ENCODE measurements around the gene LPCAT3. TPM values are rescaled to one million over a fixed set of nuclear protein-coding genes. Genes with fewer than 3 reads are reported as not detected.

LPCAT3 gene
- total RNA-seq, 1 donor from 2014 or later, result 37.4 TPM

DNA sequence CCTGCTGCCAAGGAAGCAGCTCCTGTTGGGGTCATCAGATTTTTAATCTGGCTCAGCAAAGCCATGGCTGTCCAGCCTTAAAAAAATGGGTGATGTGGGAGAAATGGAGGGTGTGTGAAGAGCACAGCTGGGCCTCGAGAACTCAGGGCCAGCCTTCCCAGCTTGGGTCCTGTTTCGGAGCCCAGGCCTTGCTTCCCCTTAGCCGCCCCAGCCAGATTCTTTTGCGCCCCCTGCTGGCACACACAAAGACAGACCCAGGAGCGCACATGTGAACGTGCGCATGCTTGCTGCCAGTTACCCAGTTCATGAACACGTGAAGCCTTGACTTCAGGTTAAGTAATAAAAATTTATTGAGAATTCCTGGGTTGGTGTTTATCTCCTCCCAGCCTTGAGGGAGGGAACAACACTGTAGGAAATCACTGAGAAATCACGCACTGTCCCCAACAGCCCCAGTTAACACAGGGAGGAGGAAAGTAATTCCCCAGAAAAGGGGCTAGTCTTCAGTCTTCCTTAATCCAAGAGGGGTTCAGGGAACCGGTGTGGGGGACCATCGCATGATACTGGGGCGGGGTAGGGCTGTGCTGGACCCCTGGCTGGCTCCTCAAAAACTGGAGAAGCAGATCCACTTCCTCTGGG, 53.1 kb downstream of the LPCAT3 start:
- intact Hi-C loops (cut with micrococcal nuclease), result loop anchor here (1.0 kb wide), 4 partner anchors 15 to 96 kb away; partner anchors contain the start of gene C12orf57

DNA sequence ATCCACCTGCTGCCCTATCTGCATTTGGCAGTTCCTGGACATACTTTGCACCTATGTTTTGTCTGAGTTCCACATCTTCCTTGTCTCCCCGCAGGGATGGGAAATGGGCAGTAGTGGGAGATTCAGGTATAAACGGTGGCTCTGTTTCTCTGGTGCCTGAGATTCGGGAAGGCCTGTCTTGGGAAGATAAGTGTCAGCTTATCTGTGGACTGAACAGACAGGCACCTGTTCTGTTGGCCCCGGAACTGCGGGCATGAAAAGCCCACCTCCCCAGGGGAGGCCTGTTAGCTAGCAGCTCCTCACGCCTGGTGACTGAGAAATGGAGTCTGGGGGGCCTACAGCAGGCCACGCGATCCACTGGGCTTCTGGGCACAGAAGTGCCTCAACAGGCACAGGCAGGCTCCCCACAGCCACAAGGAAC, 53.7 kb downstream of the LPCAT3 start:
- intact Hi-C loops (cut with micrococcal nuclease), result loop anchor here (1.0 kb wide), 4 partner anchors 14 to 95 kb away; partner anchors contain the start of gene C12orf57

DNA sequence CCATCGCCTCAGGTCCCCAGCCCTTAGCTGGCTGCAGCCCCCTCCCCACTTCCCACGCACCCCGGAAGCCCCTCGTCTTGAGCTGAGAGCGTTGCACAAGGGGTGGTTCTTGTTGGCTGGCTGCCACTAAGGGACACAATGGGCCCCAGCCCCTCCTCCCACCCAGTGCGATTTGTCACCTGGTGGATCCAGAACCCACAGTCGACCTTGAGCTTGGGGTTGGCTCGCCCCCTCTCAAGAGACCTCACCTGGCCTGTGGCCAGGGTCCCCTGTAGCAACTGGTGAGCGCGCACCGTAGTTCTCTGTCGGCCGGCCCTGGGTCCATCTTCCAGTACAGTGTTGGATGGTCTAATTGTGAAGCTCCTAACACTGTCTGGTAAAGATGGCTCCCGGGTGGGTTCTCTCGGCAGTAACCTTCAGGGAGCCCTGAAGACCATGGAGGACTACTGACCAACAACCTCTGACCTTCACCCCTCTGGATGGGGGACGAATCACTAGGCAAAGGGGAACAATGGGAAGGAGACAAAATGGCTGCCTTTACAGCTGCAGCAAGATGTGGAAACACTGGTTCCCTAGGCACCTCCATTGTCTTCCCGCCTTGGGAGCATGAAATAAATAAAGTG, 54.4 kb downstream of the LPCAT3 start:
- intact Hi-C loops (cut with micrococcal nuclease), result no loop called here

DNA sequence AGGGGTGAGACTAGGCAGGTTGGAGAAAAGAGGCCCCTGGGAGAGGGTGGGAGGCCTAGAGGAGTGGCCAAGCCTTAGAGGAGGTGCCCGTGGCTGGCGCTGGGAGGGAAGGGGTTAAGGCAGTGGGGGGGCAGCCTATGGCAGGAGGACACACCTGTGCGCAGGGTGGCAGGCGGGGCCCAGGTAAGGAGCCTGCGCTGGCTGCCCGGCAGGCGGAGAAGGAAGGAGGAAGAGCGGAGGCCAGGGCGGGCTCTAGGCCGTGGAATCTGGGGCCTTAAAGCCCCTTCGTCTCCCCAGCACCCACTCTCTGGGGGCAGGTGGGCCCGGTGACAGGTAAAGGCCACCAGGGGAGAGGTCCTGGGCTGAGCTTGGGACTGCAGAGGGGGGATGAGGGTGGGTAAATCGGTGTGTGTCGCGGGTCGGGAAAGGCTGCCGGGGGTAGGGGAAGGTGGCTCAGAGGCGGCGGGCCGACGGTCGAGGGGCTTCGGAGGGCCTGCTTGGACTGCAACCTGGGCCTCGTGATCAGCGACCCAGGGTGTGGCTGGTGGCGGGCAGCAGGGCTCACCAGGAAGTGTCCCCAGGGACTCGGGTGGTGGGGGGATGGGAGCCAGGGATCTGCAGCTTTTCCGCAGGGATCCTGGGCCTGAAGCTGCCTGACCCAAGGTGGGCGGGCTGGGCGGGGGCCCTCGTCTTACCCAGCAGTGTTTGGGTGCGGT, 55.1 kb downstream of the LPCAT3 start:
- intact Hi-C loops (cut with micrococcal nuclease), result no loop called here

DNA sequence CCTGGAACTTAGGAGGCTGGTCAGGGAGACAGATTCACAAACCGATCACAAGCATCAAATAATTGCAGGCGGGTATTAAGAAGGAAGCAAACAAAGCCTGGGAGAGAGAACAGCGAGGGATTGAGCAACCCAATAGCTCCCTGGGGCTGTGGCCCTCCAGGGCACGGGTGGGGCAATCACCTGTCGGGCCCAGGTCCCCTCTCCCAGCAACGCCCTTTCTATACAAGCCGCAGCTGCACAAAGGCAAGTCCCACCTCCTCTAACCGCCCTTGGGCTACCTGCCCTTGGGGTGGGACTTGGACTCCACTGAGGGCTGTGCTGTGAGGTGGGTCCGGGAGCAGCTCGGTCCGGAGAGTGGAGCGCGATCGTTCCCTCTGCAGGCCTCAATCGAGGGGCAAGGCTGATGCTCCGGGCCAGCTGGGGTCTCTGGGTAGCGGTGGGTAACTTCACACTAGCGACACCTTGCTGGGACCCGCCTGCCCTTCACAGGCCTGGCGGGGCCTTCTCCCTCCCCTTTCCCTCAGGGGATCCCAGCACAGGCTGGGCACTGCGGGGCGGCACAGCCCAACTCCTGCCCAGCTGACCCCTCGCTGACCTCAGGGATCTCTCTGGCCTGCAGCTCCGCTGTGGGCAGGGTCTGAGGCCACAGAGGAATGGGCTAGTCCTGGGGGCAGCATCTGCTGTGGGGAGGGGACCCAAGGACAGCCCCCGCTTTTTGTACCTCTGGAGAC, 55.8 kb downstream of the LPCAT3 start:
- intact Hi-C loops (cut with micrococcal nuclease), result no loop called here

DNA sequence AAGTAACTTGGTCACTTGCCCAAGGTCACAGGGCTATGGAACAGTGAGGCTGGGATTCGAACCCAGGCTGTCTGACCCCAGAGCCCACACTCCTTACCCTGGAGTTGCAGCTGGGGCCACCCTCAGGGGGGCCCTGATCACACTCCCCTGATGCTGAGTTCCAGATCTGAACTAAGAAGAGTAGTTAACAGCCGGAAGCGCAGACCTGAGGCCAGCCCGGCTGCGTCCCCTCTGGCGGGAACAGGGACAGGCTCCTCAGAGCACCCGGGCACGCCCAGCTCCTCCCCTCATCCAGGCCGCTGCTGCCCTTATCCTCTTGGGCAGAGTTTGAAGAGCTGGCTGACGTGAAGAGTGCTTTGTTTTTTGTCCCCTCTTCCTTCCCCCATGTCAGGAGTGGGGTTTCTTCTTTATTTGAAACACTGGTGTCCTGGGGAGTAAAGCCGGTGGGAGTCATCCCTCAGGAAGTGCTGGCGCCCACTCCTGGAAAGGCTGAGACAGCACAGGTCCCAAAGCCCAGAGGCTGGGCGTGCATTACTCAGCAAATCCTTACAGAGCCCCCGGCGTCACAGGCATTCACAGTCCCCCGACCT, 56.5 kb downstream of the LPCAT3 start:
- intact Hi-C loops (cut with micrococcal nuclease), result loop anchor here (1.0 kb wide), 4 partner anchors 9 to 37 kb away; partner anchors contain the start of genes C12orf57, EMG1 and PHB2

DNA sequence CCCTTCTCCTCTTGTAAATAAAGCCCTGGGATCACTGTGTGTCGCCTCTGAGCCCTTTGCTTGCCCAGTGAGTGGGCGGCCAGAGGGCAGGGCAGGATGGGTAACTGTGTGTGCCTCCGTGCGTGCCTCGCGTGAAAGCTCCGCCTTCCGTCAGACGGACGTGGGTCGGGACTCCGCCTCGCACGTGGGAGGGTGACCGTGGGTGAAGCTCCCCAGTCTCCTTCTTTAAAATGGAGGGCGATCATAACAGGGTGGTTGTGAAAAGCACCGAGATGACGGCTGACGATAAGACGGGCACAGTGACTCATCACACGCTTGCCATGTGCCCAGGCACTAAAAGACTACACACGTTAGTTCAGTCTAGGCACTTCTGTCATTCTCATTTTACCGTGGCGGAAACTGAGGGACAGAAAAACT, 57.0 kb downstream of the LPCAT3 start:
- intact Hi-C loops (cut with micrococcal nuclease), result loop anchor here (1.0 kb wide), 4 partner anchors 9 to 37 kb away; partner anchors contain the start of genes C12orf57, EMG1 and PHB2

DNA sequence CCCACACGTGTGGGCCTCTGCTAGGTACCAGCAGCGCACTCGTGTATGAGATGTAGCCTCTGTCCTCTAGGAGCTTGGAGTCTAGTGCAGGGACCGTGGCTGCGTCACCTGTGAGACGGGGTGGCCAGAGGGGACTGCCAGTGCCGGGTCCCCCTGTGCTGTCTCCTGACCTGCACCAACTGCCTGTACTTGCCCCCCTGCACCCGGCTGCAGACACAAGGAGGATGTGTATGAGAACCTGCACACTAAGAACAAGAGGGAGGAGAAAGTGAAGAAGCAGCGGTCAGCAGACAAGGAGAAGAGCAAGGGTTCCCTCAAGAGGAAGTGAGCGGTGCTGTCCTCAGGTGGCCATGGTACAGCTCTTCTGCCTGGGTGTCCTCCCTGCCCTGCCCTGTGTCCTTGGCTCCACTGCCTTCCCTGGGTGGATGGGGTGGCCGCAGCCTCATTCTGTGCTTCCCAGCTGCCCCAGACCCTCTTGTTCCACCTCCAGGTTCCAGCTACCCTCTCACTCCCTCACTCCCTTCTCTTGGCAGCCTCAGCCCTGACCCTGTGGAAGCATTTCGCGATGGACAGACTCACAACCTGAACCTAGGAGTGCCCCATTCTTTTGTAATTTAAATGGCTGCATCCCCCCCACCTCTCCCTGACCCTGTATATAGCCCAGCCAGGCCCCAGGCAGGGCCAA, 57.5 kb downstream of the LPCAT3 start:
- intact Hi-C loops (cut with micrococcal nuclease), result loop anchor here (1.0 kb wide), 4 partner anchors 8 to 36 kb away; partner anchors contain the start of genes C12orf57, EMG1 and PHB2

DNA sequence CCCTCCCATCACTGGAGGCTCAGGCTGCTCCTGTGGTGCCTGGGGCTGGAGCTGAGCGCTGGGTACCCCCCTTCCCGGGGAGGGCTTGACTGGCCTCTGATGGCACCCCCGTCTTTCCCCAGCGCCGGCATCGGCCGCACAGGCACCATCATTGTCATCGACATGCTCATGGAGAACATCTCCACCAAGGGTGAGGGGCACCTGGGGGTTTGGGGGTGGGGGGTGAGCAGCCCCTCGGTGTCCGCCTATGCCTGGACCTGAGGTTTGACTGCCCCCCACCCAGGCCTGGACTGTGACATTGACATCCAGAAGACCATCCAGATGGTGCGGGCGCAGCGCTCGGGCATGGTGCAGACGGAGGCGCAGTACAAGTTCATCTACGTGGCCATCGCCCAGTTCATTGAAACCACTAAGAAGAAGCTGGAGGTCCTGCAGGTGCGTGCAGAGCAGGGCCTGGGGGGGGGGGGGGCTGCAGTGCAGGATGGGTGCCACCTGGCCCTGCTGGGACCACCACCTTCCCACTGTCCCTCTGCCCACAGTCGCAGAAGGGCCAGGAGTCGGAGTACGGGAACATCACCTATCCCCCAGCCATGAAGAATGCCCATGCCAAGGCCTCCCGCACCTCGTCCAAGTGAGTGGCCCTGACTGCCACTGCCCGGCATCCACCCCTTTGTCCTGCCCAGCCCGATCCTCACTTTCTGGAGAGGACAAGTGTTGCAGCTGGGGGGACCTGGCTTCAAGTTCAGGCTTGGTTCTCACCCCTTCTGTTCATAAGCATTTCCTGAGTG, 58.3 kb downstream of the LPCAT3 start:
- intact Hi-C loops (cut with micrococcal nuclease), result no loop called here

DNA sequence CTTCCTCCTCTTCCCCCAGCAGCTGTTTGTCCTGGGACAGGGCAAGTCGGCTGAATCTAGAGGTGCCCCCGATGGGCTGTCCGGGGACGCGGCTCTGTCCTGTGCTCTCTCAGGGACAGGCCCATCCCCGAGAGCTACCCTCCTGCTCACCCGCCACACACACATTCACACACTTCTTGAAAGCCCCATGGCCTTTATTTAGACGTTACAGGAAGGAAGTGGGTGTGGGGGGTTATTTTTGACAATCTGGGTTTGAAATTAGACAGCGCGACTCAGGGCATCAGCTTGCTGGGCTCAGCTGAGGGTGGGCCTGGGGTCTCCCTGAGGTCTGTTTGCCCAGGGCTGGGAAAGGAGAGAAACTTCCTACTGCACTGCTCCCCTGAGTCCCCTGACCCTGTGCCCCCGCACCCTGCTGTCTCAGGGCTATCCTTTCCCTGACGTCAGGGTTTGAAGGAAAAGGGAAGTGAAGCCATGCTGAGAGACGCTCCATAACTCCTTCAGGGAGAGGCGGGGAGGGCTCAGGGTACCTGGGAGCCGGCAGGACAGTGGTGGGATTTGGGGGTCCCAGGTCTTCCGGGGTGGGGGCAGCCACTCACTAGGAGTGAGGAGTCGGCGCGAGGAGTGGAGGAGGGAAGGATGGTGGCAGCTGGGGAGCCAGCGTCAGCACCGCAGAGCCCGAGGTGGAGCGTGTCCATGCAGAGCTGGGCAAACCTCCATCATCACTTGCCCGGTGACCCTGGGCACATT, 59.0 kb downstream of the LPCAT3 start:
- intact Hi-C loops (cut with micrococcal nuclease), result no loop called here

DNA sequence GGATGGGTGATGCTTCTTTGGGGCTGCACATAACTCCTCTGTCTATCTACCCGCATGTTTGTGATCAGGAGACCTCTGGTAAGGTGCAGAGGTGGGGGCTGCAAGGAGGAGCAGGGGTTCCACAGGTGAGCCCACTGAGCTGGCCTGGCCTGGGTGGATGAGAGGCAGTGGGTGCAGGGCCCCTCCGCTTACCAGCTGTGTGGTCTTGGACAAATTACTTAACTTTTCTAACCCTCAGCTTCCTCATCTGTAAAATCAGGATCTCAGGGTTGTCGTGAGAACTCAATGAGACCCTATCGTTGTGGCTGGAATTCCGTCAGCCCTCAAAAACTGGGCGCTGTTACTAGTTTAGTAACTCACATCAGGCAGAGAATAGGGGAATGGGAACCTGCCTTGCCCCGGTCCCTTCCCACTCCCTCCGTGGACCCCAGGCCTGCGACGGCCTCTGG, 59.6 kb downstream of the LPCAT3 start:
- intact Hi-C loops (cut with micrococcal nuclease), result no loop called here

DNA sequence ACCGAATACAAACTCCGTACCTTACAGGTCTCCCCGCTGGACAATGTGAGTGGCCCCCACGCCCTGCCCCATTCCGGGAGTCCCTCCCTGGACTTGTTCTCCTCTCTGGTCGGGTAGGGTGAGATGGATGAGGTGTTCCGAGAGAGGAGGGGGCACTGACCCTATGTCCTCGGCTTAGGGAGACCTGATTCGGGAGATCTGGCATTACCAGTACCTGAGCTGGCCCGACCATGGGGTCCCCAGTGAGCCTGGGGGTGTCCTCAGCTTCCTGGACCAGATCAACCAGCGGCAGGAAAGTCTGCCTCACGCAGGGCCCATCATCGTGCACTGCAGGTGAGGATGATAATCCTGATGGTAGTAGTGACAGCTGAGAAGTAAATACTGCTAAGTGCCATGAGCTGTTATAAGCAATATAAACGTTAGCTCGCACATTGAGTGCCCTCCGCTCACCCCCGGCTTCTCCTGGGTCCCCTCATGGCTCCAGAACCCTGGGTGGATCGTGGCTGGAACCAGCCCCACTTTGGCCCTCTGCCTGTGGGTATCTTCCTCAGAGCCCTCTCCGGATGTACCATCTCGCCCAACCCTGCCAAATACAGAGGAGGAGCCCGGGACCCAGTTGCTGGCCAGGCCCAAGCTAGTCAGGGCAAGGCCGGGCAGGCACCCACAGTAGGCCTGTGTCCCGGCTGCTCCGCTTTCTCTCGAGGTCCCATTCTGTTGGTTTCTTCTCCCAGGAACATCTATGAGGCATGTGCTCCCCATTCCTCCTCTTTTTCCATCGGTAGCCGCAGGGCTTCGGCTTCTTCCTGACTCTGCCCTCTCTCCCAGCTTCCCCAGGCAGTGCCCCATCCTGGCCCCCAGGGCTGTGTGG, 60.3 kb downstream of the LPCAT3 start:
- intact Hi-C loops (cut with micrococcal nuclease), result no loop called here

DNA sequence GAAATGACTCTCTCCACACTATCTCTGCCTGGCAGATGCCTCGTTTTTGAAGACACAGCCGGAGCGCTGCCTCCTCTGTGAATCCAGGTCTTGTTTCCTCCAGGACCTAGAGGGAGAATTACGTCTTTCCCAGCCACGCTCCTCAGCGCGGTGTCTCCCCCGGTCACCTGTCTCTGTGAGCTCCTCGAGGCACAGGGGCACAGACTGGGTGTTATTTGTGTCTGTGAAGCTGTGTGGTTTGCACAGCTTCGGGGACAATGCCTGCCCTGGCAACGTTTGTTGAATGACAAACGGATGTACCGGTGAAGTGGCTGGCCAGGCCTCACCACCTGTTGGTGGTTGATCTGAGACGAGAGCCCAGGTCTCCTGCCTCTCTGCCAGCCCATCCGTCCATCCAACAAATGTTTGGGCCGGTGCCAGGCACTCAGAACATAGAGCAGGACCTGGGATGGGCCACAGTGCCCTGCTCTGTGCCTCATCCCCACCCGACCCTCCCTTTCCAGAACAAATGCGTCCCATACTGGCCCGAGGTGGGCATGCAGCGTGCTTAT, 61.0 kb downstream of the LPCAT3 start:
- intact Hi-C loops (cut with micrococcal nuclease), result no loop called here

DNA sequence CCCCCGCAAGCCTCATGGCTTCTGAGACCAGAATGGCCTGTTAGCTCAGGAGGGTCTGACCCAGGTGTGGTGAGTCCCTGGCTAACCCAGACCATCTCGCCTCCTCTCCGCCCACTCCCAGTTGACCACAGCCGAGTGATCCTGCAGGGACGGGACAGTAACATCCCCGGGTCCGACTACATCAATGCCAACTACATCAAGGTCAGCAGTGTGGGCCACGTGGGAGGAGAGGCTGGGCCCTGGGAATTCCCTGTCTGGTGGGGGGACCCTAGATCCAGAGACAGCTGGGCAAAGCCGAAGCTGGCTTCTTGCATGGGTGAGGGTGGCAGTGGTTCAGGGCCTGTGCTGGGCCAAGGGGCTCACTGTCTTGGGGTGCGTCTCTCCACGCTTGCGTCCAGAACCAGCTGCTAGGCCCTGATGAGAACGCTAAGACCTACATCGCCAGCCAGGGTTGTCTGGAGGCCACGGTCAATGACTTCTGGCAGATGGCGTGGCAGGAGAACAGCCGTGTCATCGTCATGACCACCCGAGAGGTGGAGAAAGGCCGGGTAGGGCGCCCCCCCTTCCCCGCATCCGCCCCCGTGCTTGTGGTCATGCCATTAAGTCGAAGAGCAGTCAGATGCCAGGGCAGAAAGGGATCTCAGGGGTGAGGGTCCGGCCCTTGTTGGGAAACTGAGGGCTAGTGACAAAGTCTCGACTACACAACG, 62.1 kb downstream of the LPCAT3 start:
- intact Hi-C loops (cut with micrococcal nuclease), result no loop called here

DNA sequence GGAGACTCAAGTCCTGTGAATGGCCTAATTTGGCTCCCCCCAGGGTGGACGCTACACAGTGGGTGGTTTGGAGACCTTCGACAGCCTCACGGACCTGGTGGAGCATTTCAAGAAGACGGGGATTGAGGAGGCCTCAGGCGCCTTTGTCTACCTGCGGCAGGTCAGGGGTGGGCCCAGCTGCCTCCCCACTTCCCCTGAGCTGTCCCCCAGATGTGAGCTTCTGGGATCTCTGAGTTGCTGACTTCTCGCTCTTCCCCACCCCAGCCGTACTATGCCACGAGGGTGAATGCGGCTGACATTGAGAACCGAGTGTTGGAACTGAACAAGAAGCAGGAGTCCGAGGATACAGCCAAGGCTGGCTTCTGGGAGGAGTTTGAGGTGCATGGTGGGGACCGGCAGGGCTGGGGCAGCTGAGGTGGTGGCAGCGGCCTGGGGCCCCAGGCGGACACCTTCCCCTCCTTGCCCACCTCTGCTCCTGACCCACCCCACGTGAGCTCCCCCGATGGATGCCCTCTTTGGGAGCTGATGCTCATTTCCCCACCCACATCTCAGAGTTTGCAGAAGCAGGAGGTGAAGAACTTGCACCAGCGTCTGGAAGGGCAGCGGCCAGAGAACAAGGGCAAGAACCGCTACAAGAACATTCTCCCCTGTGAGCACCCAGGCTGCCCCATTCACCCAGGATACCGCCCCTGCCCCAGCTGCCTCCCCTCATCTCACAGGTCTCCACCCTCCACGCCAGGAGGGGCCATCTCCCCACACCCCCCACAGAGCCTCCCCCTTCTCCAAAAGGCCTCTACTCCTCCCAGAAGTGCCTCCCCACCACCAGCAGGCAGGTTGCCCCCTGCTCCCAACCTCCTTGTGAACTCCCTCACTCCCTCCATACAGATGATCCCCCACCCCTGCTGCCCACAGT, 62.9 kb downstream of the LPCAT3 start:
- intact Hi-C loops (cut with micrococcal nuclease), result no loop called here
